OCI-LY3 (cell line): Measurements from ENCODE around the gene TBC1D23.

ENCODE experiments used
- CTCF ChIP-seq: fragments of 200-600, 300-600 bp; sonication (generic); IDR thresholded peaks from 2 replicates; pipeline ENCODE4 v1.5.1; 2014; ENCODE audit warnings: antibody characterized with exemption, low read length, low read depth
- EZH2phosphoT487 ChIP-seq: fragments of 200-600 bp; shearing (Covaris generic); IDR thresholded peaks from 2 replicates; pipeline ENCODE4 v1.6.1; 2018; ENCODE audit warnings: antibody characterized with exemption, mixed run types, low read depth

GRCh38 chr3:100266531-100266930 is 5.7 kb downstream of the TBC1D23 start:
- TF ChIP-seq CTCF (no peak), EZH2phosphoT487 (no peak)
